Suprapubic skin (tissue), 3 donors: Measurements from ENCODE around the gene PARP4.

Source experiments
- CTCF ChIP-seq, 2 donors: fragments of 200-600 bp in 1 of 2; fragments of 450-650 bp in 1 of 2; sonication (generic) in 1 of 2; IDR thresholded peaks; one replicate each; pipeline ENCODE4 v1.5.1; 2016 to 2019; ENCODE audit warnings: antibody characterized with exemption in 2 of 2, mild to moderate bottlenecking in 1 of 2, moderate library complexity in 1 of 2
- EP300 ChIP-seq: sonication (generic); formaldehyde crosslinking; IDR thresholded peaks from one replicate; pipeline ENCODE4 v1.6.1; 2017; ENCODE audit warnings: antibody characterized with exemption

- no peak for TF ChIP-seq CTCF (IDR thresholded peaks at IDR 0.05)
- no peak for TF ChIP-seq EP300
Measured at GRCh38 chr13:24396821-24397220, 115.8 kb downstream of the PARP4 start.
